H7 (cell line): ENCODE results near the gene SCN2B. TPM values are rescaled to one million over a fixed set of nuclear protein-coding genes. Genes with fewer than 3 reads are reported as not detected.

ENCODE experiments used
- DNase-seq: peaks from one replicate; pipeline ENCODE4 v3.0.0; 2012
- H3K27me3 ChIP-seq: 2 replicates; pipeline ENCODE4 v1.6.0; 2011; ENCODE audit warnings: mild to moderate bottlenecking, low read length; ENCODE audit not compliant: control insufficient read depth, insufficient read depth
- H3K36me3 ChIP-seq: replicated peaks from 2 replicates; pipeline ENCODE4 v1.5.1; 2011; ENCODE audit warnings: low read length; ENCODE audit not compliant: control insufficient read depth, insufficient read depth
- H3K4me3 ChIP-seq: 2 replicates; pipeline ENCODE4 v1.5.1; 2011; ENCODE audit warnings: low read depth, mild to moderate bottlenecking, control low read depth, low read length, moderate library complexity; ENCODE audit not compliant: insufficient read depth
- total RNA-seq: library from RNA; depleted of rRNA; stranded (reverse); fragments of >200 nt; shearing (Covaris generic); gene quantifications from 2 replicates; pipeline ENCODE4 v1.2.3, GENCODE V29; 2014

Gene SCN2B
- total RNA-seq, 1 experiment from 2014 or later, result 0.03 TPM

GRCh38 chr11:118156531-118157185, 19.8 kb downstream of the SCN2B start:
- DNase-seq, result peak; percentile 78
- Histone ChIP-seq H3K36me3 (no peaks in the 10 kb centered on the region), H3K27me3 (peaks cover 80% of the 10 kb centered on the region), H3K4me3 (peak overlapping the region; percentile 18; the same call in 1 of the 2 replicates)

GRCh38 chr11:118155776-118156530, 20.5 kb downstream of the SCN2B start:
- H3K4me3 ChIP-seq, result no peak overlapping the region
- DNase-seq, result peak; percentile 60

GRCh38 chr11:118154641-118155040, 21.8 kb downstream of the SCN2B start:
- H3K36me3 ChIP-seq, result no peaks in the 10 kb centered on the region
- peaks cover 96% of the 10 kb centered on the region for H3K27me3 ChIP-seq
- no peak for DNase-seq
- H3K4me3 ChIP-seq, result no peak overlapping the region

More at GRCh38 chr11:118155776-118156530, 20.5 kb downstream of the SCN2B start:
- Histone ChIP-seq H3K27me3 (peaks cover 88% of the 10 kb centered on the region), H3K36me3 (no peaks in the 10 kb centered on the region)

DNA sequence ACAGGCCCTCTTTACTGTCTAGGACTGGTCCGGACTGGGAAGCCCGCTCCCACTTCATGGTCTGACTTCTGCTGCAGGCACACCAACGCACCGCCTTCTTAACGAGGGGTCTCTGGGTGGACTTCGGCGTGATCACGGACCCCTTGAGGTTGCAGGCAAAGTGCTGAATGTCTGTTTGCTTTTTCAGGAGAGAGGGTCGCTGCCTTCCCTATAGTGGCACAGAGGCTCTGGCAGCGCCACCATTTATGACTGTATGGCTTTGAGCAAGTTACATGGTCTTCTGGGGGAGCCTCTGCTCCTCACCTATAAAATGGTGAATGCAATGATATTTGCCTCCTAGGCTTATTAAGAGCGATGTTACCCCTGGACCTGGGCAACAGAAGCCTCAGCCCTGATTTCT, 22.5 kb downstream of the SCN2B start:
- Histone ChIP-seq H3K36me3 (no peaks in the 10 kb centered on the region), H3K27me3 (peaks cover 95% of the 10 kb centered on the region), H3K4me3 (peak overlapping the region; percentile 57; the same call in 1 of the 2 replicates)
- DNase-seq, result no peak

DNA sequence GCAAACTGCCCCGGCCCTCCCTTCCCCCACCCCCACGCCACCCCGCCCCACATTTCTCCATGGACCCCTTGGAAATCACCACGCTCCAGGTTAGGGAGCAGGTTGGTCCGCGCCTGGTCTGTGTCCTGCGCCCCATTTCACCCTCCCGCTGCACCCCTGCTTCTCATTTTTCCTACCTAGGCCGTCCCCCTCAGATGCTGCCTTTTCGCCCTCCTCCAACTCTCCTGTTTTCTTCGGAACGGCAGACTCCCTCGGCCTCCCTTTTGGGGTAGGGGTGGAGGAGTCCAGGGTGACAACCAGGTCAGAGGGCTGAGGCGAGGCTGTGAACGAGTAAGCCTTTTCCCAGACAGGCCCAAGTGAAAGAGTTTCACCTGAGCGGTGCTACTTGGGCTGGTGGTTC, 22.9 kb downstream of the SCN2B start:
- Histone ChIP-seq H3K36me3 (no peaks in the 10 kb centered on the region), H3K27me3 (peaks cover 93% of the 10 kb centered on the region), H3K4me3 (peak overlapping the region; percentile 57)
- peak; percentile 55 for DNase-seq

- Histone ChIP-seq H3K27me3 (peaks cover 92% of the 10 kb centered on the region), H3K4me3 (peak within 1 kb of the TSS; percentile 57), H3K36me3 (no peaks in the 10 kb centered on the region)
- DNase-seq, result peak; percentile 97
Observed at GRCh38 chr11:118152552-118153471, 23.6 kb downstream of the SCN2B start, which contains the start of gene SCN4B. Gene SCN4B (minus strand): TSS chr11:118152823. CDS start chr11:118152673, 150 bp downstream.

- H3K4me3 ChIP-seq, result peak overlapping the region; percentile 57
- DNase-seq, result peak; percentile 78
- no peaks in the 10 kb centered on the region for H3K36me3 ChIP-seq
- H3K27me3 ChIP-seq, result peaks cover 88% of the 10 kb centered on the region
Observed at GRCh38 chr11:118152020-118152551, 24.4 kb downstream of the SCN2B start.

DNA sequence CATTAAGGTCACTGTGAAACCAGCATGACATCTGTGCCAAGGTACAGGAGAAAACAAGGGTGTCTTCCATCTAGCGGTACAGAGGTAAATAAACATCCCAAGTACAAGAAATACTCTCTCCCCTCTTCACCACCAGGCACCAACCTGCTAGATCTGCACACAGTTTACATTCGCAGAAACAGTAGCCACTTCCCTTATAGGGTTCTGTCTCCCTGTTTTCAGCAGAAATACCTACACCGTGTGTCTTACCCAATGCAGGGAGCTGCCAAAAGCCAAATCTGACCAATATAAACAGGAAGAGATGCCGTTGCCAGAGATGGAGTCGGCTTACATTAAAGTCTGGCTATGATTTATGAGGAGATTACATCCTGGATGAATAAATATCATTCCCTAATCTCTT, 25.0 kb downstream of the SCN2B start:
- H3K4me3 ChIP-seq, result no peak overlapping the region
- no peak for DNase-seq
- peaks cover 88% of the 10 kb centered on the region for H3K27me3 ChIP-seq
- no peaks in the 10 kb centered on the region for H3K36me3 ChIP-seq

- Histone ChIP-seq H3K36me3 (no peaks in the 10 kb centered on the region), H3K4me3 (no peak overlapping the region), H3K27me3 (peaks cover 83% of the 10 kb centered on the region)
- peak; percentile 55 for DNase-seq
Observed at GRCh38 chr11:118149493-118149892, 26.9 kb downstream of the SCN2B start.

DNA sequence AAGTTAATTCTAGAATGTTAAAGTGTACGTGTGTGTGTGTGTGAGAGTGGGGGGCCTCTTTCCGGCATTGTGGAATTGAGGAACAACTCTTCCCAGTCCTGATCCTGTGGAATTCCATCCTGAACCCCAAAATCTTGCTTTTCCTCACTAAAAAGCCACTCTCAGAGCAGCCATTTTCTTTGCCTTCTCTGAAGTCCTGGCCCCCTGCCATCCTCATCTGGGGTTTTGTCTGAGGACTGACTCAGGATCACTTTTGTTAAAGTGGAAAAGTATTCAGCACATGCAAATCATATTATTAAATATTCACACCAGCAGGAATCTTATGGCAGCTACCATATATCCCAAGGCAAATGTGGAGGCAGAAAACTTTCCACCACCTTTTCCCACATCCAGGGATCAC, 27.6 kb downstream of the SCN2B start:
- no peak for DNase-seq
- peaks cover 83% of the 10 kb centered on the region for H3K27me3 ChIP-seq

DNA sequence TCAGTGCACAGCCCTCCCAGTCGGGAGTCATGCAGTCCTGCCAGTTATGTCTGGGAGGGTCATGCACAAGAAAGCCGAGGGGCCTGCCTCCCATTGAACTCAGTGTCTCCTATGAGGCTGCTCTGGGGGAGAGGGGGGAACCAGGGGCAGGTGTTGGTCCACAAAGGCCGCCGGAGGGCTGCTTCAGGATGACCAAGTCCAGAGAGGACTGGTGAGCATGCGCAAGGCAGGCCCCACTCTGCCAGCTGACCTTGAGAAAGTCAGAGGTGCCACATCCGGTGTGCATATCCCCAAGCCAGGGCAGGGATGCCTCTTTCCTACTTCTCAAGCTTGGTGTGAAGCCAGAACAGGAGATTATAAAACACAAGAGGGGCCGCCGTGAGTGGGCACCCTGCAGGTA, 28.2 kb downstream of the SCN2B start:
- H3K36me3 ChIP-seq, result no peaks in the 10 kb centered on the region
- peaks cover 79% of the 10 kb centered on the region for H3K27me3 ChIP-seq
- no peak overlapping the region for H3K4me3 ChIP-seq

More for the DNA sequence above, 27.6 kb downstream of the SCN2B start:
- Histone ChIP-seq H3K36me3 (no peaks in the 10 kb centered on the region), H3K4me3 (no peak overlapping the region)

DNA sequence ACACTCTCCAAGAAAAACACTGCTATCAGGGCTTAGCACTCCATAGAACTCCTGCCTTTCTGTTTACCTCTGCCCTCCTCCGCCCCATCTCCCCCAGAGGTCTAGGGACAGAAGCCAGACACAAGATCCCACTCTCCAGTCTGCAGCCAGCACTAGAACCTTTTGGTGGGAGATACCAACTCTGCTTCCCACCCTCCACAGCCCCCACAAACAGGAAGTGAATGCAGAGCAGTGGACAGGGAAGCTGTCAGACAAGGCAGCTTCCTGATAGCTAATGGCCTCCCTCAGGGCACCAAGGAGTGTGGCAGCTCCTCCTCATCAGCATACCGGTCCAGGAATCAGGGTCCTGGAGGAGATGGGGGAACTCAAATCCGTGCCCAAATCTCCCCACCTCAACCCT, 28.9 kb downstream of the SCN2B start:
- H3K36me3 ChIP-seq, result no peaks in the 10 kb centered on the region
- H3K27me3 ChIP-seq, result peaks cover 74% of the 10 kb centered on the region
- H3K4me3 ChIP-seq, result no peak overlapping the region
- no peak for DNase-seq

More for the DNA sequence above, 28.2 kb downstream of the SCN2B start:
- no peak for DNase-seq

GRCh38 chr11:118146554-118146953, 29.9 kb downstream of the SCN2B start:
- Histone ChIP-seq H3K36me3 (no peaks in the 10 kb centered on the region), H3K27me3 (peaks cover 64% of the 10 kb centered on the region), H3K4me3 (no peak overlapping the region; the same call in 1 of the 2 replicates)
- no peak for DNase-seq
